GM19438 (cell line): ENCODE measurements around the gene ARPC5L.
"Not testable (repeated sequence)": the region's sequence is repeated elsewhere in the genome, so short reads cannot be mapped to it uniquely, and the experiment has no call there.

ENCODE experiments used
- ATAC-seq: cut with Tn5 transposase; IDR thresholded peaks from one replicate; pipeline ENCODE4 v1.9.1; 2021; ENCODE audit warnings: low read depth; ENCODE audit not compliant: unreplicated experiment

Gene ARPC5L

GRCh38 chr9:124840300-124840833 is 21.6 kb upstream of the ARPC5L start:
- ATAC-seq: no peak

GRCh38 chr9:124841075-124841821 is 20.7 kb upstream of the ARPC5L start:
- no peak for ATAC-seq

GRCh38 chr9:124843456-124844034 is 18.4 kb upstream of the ARPC5L start:
- ATAC-seq: no peak

GRCh38 chr9:124844291-124844690 is 17.6 kb upstream of the ARPC5L start:
- no peak for ATAC-seq

- not testable (repeated sequence) for ATAC-seq
Measured at GRCh38 chr9:124846467-124846866, 15.5 kb upstream of the ARPC5L start.

GRCh38 chr9:124846969-124847368 is 15.0 kb upstream of the ARPC5L start:
- ATAC-seq: no peak

GRCh38 chr9:124849801-124850200 is 12.1 kb upstream of the ARPC5L start:
- ATAC-seq: no peak

GRCh38 chr9:124852121-124852828 is 9.7 kb upstream of the ARPC5L start:
- ATAC-seq: no peak

- ATAC-seq: peak; percentile 61
Measured at GRCh38 chr9:124852829-124853531, 8.9 kb upstream of the ARPC5L start, which contains the start of gene WDR38. TSS of gene WDR38 (plus strand) at chr9:124853460. CDS start at chr9:124853532, 72 bp downstream.

GRCh38 chr9:124853605-124854143 is 8.3 kb upstream of the ARPC5L start:
- no peak for ATAC-seq

- no peak for ATAC-seq
Measured at GRCh38 chr9:124854161-124854560, 7.8 kb upstream of the ARPC5L start.

GRCh38 chr9:124854822-124855221 is 7.1 kb upstream of the ARPC5L start:
- ATAC-seq: no peak

- ATAC-seq: no peak
Measured at GRCh38 chr9:124855566-124855943, 6.4 kb upstream of the ARPC5L start.

- no peak for ATAC-seq
Measured at GRCh38 chr9:124855944-124856765, 5.8 kb upstream of the ARPC5L start.

GRCh38 chr9:124857533-124858162 is 4.3 kb upstream of the ARPC5L start:
- no peak for ATAC-seq

- ATAC-seq: no peak
Measured at GRCh38 chr9:124858330-124859046, 3.4 kb upstream of the ARPC5L start.

- no peak for ATAC-seq
Measured at GRCh38 chr9:124859803-124860581, 1.9 kb upstream of the ARPC5L start.
